ENCODE data around the gene PLD3.

The PLD3 gene

DNA sequence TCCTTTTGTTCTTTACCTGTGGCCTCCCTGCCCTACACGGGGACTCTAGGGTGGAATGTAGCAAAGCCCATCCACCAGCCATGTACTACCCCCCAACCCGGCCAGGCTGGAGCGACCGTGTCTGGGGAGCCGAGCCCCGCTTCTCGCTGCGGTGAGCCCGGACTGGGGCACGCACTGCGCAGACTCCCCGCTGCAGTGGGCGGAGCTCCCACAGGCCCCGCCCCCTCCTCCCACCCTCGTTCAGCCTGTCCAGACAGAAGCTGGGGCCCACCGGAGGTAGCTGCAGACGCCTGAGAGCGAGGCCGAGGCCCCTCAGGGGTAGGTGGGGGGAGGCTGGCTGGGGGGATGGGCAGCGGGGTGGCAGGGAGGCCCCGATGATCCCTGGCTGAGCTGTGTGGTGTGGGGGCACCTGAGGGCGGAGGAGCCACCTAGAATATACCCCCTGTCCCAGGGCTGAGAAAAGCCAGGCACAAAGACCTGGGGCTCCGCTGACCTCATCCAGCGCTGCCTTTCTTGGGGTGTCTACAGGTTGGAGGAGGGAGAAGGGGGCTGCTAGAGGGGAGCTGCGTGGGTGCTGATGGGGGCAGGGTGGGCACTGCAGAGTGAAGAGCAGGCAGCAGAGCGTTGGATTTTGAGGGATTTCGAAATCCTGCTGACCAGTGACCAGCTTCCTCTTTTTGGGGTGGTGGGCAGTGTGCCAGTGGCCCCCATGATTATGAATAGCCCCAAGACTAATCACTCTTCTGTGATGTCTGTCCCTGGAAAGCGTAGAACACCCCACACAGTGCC lies 17.3 kb downstream of the PLD3 start:
- TF ChIP-seq, protein P1, sequence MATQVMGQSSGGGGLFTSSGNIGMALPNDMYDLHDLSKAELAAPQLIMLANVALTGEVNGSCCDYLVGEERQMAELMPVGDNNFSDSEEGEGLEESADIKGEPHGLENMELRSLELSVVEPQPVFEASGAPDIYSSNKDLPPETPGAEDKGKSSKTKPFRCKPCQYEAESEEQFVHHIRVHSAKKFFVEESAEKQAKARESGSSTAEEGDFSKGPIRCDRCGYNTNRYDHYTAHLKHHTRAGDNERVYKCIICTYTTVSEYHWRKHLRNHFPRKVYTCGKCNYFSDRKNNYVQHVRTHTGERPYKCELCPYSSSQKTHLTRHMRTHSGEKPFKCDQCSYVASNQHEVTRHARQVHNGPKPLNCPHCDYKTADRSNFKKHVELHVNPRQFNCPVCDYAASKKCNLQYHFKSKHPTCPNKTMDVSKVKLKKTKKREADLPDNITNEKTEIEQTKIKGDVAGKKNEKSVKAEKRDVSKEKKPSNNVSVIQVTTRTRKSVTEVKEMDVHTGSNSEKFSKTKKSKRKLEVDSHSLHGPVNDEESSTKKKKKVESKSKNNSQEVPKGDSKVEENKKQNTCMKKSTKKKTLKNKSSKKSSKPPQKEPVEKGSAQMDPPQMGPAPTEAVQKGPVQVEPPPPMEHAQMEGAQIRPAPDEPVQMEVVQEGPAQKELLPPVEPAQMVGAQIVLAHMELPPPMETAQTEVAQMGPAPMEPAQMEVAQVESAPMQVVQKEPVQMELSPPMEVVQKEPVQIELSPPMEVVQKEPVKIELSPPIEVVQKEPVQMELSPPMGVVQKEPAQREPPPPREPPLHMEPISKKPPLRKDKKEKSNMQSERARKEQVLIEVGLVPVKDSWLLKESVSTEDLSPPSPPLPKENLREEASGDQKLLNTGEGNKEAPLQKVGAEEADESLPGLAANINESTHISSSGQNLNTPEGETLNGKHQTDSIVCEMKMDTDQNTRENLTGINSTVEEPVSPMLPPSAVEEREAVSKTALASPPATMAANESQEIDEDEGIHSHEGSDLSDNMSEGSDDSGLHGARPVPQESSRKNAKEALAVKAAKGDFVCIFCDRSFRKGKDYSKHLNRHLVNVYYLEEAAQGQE (IDR thresholded peaks at IDR 0.05; ENCODE audit: insufficient replicate concordance, low read depth) = no peak
- TF ChIP-seq POLR2AphosphoS5 (IDR thresholded peaks at IDR 0.05; ENCODE audit: low read depth) (no peak), GABPA (IDR thresholded peaks at IDR 0.05; ENCODE audit: low read depth) (no peak), SPI1 (IDR thresholded peaks at IDR 0.05; ENCODE audit: borderline replicate concordance, low read depth) (no peak)
- TF ChIP-seq, protein P2, sequence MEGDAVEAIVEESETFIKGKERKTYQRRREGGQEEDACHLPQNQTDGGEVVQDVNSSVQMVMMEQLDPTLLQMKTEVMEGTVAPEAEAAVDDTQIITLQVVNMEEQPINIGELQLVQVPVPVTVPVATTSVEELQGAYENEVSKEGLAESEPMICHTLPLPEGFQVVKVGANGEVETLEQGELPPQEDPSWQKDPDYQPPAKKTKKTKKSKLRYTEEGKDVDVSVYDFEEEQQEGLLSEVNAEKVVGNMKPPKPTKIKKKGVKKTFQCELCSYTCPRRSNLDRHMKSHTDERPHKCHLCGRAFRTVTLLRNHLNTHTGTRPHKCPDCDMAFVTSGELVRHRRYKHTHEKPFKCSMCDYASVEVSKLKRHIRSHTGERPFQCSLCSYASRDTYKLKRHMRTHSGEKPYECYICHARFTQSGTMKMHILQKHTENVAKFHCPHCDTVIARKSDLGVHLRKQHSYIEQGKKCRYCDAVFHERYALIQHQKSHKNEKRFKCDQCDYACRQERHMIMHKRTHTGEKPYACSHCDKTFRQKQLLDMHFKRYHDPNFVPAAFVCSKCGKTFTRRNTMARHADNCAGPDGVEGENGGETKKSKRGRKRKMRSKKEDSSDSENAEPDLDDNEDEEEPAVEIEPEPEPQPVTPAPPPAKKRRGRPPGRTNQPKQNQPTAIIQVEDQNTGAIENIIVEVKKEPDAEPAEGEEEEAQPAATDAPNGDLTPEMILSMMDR (IDR thresholded peaks at IDR 0.05; ENCODE audit: insufficient read depth, low read length) = no peak
- Histone ChIP-seq H3K27me3 (ENCODE audit: insufficient read depth, poor library complexity, severe bottlenecking) (no peaks in the 10 kb centered on the region), H3K27ac (replicated peaks) (no peak overlapping the region), H3K4me3 (replicated peaks; ENCODE audit: insufficient read depth, low read length) (no peak overlapping the region)
- no peak for DNase-seq (ENCODE audit: low read depth in 1 of 2, low spot score in 1 of 2)

DNA sequence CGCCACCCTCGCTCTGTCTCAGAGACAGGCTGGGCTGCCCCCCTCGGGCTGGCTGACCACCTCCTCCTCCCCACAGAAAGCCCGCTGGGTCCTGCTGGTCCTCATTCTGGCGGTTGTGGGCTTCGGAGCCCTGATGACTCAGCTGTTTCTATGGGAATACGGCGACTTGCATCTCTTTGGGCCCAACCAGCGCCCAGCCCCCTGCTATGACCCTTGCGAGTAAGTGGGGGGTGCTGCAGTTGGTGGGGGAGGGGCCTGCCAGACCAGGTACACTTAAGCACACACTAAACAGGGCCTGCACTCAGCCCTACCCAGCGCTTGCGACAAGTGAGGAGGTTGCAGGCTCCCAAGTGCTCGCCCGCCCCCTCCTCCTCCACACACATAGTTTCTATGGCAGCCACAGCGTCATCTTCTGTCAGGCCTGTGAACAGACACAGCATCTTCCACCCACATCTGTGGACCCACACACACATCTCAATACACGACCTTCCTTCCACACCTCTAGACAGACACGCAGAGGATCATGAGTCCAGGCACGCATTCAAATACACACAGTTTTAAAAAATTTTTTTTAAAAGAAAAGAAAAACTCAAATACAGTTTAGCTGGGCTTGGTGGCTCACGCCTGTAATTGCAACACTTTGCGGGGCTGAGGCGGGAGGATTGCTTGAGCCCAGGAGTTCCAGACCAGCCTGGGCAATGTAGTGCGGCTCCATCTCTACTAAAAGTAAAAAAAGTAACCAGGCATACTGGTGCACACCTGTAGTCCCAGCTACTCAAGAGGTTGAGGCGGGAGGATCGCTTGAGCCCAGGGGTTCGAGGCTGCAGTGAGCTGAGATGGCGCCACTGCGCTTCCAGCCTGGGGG lies 18.4 kb downstream of the PLD3 start:
- TF ChIP-seq, protein P1 (IDR thresholded peaks at IDR 0.05; ENCODE audit: insufficient replicate concordance, low read depth) = no peak
- TF ChIP-seq GABPA (IDR thresholded peaks at IDR 0.05; ENCODE audit: low read depth) (no peak), SPI1 (IDR thresholded peaks at IDR 0.05; ENCODE audit: borderline replicate concordance, low read depth) (no peak), POLR2AphosphoS5 (IDR thresholded peaks at IDR 0.05; ENCODE audit: low read depth) (no peak)
- TF ChIP-seq, protein P2 (IDR thresholded peaks at IDR 0.05; ENCODE audit: insufficient read depth, low read length) = no peak
- H3K27ac ChIP-seq (replicated peaks) = no peak overlapping the region
- peak in 1 of 2 experiments; percentile 54 for DNase-seq (ENCODE audit: low read depth in 1 of 2, low spot score in 1 of 2)
- no peaks in the 10 kb centered on the region for H3K27me3 ChIP-seq (ENCODE audit: insufficient read depth, poor library complexity, severe bottlenecking)
- H3K4me3 ChIP-seq (replicated peaks; ENCODE audit: insufficient read depth, low read length) = no peak overlapping the region

DNA sequence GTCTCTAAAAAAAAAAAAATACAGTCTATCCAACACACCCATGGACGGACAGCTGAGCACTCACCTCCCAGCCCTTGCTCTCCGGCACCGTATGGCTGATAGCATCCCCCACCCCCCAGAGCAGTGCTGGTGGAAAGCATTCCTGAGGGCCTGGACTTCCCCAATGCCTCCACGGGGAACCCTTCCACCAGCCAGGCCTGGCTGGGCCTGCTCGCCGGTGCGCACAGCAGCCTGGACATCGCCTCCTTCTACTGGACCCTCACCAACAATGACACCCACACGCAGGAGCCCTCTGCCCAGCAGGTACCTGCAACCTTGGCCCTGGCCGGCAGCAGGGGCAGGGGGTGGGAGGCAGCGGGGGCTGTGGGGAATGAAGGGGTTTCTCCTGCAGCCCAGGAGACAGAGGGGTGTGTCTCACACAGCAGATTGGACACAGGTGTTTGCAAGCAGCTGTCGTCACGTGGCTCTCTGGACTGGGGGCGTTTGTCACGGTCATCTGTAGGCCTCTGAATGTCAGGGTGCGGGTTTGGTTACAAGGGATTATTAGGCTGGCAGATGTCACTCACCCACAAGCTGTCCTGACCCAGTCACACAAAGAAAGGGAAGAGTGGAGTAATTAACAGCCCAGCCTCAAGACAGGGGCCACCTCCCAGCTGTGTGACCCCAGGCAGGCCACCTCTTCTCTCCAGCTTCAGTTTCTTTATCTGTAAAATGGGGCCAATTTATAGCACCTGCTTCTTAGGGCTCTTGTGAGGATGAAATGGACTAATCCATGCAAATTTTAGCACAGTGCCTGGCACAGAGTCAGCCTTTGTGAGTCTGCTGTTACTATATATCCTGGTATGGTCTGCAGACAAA lies 19.3 kb downstream of the PLD3 start:
- Histone ChIP-seq H3K4me3 (replicated peaks; ENCODE audit: insufficient read depth, low read length) (no peak overlapping the region), H3K27ac (replicated peaks) (no peak overlapping the region), H3K27me3 (ENCODE audit: insufficient read depth, poor library complexity, severe bottlenecking) (no peaks in the 10 kb centered on the region)
- TF ChIP-seq POLR2AphosphoS5 (IDR thresholded peaks at IDR 0.05; ENCODE audit: low read depth) (no peak), SPI1 (IDR thresholded peaks at IDR 0.05; ENCODE audit: borderline replicate concordance, low read depth) (no peak), GABPA (IDR thresholded peaks at IDR 0.05; ENCODE audit: low read depth) (no peak)
- TF ChIP-seq, protein P1 (IDR thresholded peaks at IDR 0.05; ENCODE audit: insufficient replicate concordance, low read depth) = no peak
- TF ChIP-seq, protein P2 (IDR thresholded peaks at IDR 0.05; ENCODE audit: insufficient read depth, low read length) = no peak
- DNase-seq (ENCODE audit: low read depth in 1 of 2, low spot score in 1 of 2) = no peak

Data from HL-60 (cell line).